ENCODE measurements around the gene NECTIN4.

Gene NECTIN4

DNA sequence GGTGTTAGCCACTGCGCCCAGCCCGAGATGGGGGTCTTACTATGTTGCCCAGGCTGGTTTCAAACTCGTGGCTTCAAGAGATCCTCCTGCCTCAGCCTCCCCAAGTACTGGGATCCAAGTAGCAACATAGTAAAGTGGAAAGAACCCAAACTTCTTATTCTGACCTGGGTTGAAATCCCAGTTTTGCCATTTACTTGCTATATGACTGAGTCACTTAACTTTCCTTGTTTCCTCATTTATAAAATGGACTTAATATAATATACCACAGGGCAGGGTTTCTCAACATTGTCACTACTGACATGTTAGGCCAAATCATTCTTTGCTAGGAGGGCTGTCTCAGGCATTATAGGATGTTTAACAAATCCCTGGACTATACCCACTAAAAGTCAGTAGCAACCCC lies 21.8 kb upstream of the NECTIN4 start:
- no peak for DNase-seq

DNA sequence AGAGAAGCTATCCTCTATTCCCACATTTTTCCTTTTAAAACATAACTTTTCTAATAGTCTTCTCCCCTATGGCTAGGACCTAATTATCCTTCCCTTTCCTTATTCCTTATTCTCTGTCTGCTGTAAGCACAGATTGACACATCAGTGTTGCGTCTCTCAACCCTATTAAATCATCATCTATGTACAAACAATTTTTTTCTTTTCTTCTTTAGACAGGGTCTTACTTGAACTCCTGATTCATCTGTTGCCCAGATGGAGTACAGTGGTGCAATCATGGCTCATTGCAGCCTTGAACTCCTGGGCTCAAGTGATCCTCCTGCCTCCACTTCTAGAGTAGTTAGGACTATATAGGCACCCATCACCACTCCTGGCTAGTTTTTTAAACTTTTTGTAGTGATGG lies 17.1 kb upstream of the NECTIN4 start:
- DNase-seq = no peak

DNA sequence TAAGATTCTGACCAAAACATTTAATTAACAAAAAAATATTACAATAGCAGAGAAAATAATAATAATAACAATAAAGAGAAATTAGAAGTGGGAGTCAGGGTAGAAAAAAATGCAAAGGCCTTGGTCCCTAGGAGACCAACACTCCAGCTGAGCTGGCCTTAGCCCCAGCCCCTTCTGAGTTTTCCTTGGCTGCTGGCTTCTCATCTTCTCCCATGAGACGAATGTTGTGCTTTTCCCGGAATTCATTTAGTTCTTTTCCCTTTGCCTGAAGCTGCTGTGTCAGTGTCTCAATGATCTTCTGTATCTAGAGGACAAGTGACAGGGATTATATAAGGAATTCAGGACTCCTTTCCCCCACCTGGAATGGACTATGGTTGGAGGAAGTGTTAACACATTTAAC lies 11.2 kb upstream of the NECTIN4 start:
- no peak for DNase-seq

DNA sequence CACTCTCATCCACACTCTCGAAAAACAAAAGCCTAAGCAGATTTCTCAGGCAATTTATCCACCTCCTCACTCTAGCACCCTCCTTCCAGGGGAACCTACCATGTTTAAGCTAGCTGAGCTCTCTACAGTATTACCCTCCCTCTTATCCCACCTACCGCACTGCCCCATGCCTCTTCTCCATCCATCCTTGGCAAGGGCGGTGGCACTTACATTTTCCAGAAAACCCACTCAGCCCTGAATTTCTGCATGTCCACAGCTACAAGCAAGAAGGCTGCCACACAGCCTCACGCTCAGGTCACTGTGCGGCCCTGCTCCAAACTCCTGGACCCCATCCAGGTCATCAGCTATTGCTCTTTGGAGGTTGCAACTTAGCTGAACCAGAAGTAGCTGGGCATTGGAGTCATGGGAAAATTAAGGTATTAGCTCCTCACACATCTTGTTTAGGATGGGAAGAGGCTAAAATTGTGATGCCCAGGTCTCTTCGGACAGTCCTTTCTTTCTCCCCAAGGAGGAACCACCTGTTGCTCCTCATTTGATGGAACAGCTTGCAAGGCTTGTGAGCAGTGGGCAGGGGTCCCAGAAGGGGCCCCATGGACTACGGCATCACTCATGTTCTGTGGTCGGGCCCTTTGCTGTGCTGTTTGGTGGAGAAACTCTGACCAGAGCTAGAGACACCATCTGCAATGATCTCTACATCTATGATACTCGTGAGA lies 9.9 kb upstream of the NECTIN4 start:
- no peak for DNase-seq

DNA sequence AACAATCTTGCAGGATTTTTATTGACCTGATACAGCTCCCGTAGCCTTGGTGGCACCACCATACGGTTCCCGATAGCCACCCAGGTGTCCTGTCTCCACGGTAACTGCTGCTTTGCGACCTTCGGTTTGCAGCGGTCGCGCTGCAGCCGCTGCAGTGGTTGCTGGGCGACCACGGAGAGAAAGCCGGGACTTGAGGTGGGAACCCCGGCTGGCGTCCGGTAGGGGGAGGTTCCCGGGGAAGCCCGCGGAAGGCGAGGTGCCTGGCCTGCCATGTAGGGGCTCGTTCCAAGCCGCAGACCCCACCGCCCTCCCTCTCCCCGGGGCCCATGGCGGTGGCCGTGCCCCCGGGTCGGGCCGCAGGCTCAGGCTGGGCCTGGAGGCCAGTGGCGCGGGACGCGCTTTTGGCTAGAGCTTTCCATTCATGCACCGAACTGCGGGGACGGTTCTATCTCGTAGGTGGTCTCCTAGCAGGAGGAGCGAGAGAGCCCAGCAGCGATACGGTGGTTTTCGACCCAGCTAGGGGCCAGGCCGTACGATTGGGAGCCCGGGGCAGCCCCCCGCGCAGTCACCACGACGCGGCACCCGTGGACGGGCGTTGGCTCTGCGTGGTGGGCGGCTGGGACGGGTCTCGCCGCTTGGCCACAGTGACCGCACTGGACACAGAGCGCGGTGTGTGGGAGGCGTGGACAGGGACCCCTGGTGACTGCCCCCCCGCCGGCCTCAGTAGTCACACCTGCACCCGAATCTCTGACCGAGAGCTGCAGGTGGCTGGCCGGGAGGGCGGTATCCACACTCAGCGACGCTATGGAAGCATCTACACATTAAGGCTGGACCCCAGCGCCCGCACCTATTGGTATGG lies 9.1 kb upstream of the NECTIN4 start, which contains the start of gene KLHDC9:
Gene KLHDC9, plus strand, starts transcription at position 152 of the 859 bp plus-strand sequence. Its CDS starts 175 bp downstream, at position 327.
- peak; percentile 79 to 87 for DNase-seq

DNA sequence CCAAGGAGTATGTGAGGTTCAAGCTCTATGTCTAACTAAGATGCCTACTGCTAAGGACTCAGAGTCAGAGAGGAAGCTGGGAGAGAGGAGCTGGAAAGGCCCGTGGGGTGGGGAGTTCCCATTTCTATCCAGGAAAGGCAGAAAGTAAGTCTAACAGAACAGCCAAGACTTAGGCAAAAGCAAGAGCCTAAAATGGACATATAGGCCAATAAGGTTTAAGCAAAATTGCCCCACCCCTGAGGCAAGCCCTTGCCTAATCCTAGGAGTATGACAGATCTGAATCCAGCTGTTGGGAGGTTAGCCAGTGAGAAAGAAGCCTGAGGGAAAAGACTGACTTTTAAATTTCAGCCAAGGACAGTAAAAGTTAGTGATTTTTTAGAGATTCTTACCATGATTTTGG lies 7.2 kb upstream of the NECTIN4 start:
- peak in 1 of 2 donors; percentile 20 for DNase-seq

DNA sequence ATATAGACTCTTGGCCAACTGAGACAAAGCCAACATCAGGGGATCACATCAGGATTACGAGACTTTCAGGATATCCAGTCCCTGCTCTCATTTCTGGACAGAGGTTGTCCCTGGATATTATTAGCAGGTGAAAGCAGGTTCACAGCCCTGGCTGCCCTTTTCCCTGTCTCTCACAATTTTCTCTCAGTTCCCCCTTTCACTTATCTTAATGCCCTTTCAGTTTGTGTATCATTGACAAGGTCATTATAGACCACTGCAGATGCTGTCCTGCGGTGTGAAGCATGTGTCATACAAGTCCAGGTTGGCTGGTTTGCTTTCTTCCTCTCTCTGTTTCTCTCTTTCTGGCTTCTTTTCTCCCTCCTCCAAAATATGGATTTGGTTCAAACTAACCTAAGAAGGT lies 6.7 kb upstream of the NECTIN4 start:
- no peak for DNase-seq

DNA sequence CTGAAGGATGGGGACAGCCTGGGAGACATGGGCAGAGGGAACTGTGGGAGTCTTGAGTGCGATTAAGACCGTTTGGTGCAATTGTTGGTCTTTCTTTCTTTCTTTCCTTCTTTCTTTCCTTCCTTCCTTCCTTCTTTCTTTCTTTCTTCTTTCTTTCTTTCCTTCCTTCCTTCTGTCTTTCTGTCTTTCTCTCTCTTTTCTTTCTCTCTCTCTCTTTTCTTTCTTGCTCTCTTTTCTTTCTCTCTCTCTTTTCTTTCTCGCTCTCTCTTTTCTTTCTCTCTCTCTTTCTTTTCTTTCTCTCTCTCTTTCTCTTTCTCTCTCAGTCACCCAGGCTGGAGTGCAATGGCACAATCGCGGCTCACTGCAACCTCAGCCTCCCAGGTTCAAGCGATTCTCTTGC lies 5.9 kb upstream of the NECTIN4 start:
- no peak for DNase-seq

DNA sequence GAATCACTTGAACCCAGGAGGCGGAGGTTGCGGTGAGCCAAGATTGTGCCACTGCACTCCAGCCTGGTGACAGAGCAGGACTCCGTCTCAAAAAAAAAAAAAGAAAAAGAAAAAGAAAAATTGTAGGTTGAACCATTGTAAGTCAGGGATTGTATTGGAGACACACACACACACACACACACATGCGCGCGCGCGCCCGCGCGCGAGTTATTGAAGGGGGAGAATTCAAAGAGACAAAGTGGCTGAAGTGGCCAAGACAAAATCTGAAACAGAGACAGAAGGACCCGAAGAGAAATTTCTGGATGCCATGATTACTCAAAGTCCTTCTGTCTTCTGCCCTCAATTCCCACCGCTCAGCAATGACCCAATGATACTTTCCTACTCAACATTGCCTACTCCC lies 5.1 kb upstream of the NECTIN4 start:
- no peak for DNase-seq

DNA sequence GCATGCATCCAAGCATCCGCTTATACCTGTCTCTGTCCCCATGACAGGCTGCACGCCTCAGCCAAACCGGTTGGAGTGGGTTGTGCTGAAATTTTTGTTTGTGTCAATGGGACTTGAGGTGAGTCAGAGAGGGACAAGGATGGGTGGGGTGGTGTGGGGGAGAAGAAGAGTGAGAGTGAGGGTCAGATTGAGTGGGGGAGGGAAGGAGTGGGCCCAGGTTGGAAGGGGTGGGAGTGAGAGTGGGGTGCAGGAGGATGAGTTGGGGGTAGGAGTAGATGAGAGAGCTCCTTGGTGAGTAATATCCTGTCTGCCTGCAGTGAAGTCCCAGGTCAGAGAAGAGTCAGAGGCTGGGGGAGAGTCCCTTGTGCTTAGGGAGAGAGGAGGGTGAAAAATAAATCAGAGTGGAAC lies 3.3 kb upstream of the NECTIN4 start:
- no peak for DNase-seq

DNA sequence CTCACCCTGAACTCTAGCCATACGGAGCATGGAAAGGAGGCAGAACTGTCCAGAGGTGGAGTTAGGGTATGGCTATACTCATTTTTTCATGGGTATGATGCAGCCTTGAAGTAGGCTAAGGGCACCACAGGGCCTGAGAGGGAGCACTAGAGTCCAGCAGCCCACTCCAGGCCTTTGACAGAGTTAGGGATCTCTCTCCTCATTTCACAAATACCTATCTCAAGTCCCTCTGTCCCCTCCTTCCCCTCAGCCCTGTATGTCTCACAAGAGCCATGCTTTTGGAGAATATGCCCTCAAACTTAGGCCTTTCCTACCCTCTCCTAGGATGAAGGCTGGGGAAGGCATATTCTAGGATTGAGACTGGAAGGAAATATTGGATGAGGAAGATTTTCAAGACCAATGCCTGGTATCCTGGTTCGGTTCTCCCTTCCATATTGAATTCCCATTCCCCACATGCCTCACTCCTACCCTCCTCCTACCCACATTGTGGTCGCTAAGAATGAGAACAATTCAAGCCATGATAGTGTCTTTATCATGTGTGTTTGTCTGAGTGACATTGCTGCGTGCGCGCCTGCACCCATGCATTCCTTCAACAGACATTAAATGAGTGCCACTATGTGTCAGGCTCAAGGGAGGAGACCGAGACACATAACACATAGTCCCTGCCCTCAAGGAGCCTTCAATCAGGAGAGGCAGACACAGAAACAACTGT lies 2.6 kb upstream of the NECTIN4 start:
- DNase-seq = no peak

DNA sequence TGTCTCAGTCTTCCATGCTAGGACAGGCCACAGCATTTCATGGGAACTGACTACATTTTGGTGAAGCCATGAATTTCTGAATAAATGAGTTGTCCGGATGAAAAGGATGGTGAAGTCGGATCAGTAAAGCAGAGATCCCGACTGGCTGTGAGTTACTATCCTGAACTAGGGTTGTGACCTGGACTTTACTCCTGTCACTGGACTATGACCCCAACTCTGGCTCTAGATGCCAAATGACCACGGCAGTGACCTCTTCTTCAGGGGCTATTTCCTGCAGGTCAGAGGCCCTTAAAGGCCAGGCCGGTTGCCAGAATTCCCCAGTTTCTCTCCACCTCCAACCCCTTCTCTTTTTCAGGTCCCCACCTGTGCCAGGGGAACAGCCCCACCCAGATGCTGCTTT lies 1.7 kb upstream of the NECTIN4 start:
- DNase-seq = no peak

DNA sequence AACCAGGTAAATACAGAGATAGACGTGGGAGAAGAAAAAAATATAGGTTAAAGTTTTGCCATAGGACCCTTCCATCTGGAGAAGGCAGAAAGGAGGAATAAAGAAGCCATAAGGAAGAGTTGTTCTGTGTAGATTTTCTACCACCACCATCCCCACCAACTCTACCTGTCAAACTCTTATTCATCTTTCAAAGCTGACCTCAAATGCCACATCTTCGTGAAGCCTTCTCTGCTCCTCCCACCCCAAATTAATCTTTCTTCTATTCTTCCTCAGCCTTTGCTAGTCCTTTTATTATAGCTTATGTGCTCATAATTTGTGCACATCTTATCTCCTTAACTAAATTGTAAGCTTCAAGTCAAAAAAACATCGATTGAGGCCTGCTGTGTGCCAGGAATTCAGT lies 1.3 kb upstream of the NECTIN4 start:
- DNase-seq = no peak

DNA sequence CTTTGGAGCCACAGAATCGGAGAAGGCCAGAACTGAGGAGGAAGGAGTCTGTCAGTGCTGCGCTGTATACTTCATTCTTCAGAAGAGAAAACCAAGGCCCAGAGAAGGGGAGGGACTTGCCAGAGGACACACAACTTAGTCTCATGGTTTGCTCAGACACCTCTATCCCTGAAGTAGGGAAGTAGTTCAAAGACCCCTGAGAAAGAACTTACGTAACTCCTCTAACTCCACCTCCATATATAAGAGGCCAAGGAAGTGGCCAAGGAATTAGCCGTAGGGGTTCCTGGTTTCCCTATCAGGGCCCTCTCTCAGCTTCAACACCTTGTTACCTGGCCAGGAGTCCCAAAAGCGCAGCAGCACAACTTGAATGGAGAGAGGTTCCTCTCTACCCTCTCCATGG lies 580 bp upstream of the NECTIN4 start:
- DNase-seq = no peak

DNA sequence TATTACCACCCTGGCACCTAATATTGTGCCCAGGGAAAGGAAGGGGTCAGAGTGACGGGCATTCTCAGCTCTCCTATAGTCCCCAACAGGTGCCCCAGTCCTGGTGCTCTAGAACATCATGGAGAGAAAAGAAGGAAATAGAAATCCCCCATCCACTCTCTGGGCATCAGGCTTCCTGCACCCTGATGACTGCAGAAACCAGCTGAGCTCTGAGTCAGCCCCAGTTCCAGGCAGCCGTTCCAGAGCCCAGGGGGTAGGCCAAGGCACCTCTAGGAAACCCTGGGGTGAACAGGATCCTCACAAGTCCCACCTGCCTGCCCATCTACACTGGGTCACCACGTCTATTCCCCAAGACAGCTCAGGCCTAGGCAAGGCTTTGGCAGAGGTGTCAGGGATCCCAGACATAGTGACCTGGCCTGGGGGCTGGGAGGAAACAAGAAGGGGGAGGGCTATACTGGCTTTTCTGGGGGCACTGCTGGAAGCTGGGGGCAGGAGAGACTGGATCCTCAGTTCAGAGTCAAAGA lies 709 bp downstream of the NECTIN4 start:
- no peak for DNase-seq

DNA sequence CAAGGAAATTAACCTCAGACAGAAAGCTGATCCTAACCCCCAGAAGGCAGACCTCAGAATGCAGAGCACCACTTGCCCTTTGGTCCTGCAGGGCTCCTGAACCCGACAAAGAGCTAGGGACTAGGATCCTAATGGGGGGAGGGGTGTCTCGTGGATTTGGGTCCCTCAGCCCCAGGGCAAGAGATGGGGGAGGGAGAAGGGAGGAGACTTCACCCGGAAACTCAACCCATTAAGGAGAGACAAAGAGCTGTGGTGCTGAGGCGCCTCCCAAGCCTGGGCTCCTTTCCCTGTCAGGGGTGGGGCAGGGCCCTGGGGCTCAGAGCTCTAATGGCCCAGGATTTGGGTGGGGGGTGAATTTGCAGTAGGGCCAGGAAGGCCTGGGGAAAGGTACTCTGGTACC lies 2.9 kb downstream of the NECTIN4 start:
- no peak for DNase-seq

DNA sequence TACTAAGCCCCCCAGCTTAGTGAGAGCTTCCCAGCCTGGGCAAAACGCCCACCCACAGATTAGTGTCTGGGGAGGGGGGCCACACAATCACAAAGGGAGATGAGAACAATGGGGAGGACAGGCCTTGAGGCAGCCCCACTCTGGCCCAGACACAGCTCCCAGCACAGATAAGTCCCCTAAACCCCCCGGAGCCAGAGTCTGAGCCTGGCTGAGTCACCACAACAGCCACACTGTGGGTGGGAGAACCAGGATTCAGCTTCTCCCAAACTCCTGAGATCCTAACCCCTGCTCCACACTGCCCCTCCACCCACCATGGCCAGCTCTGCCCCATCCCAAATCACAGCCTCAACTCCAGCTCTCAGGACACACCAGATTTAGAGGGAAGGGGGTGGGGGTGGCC lies 4.2 kb downstream of the NECTIN4 start:
- DNase-seq = no peak

DNA sequence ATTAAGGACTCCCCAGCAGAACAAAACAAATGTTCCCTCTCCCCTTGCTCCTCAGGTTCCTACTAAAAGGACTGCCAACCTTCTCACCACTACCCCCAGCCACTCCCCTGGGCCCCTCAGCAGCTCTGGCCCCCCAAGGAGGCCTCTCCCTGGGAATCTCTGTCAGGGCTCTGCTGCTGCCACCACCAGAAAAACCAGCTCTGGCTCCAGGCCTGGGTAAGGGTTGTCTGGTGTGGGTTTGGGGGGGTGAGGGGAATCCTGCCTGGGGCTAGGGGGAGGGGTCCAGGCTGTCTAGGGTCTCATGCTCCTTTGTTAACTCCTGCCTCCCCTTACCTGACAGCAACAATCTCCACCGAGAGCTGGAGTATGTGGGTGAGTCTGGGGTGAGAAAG lies 4.8 kb downstream of the NECTIN4 start:
- no peak for DNase-seq

DNA sequence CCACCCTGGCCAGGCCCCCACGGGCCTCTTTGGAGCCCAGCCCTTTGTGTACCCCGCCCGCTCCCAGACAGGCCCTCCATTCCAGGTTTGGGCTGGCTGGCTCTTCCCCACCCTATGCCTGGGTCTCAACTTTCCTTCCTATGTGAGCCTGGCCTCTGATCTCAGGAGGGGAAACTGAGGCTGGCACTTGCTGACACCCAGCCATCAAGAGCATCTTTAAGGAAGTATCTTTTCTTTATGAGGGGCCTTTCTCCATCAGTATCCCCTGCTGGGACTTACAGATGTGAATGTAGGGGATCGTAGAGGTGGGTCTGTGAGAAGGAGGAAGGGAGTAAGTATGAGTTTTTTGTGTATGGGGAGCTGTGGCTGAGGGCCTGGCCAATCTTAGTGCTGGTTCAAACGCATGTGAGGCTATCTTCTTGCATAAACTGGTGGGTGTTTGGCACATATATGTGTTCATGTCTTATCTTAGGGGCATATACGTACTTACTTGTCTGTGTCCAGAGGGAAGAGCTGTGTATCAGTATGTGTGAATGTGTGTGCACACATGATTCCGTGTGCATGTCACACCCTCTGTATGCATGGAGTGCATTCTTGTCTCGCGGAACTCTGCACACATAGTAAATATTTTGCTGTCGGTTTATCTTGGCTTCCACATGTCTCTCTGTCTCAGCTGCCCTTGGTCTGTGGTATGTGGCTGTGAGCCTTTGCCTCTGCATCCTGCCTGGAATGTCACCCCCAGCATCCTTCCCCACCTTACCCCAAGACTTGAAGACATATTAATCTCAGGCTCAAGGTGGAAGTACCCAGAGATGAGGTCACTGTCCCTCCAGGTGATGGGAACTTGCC lies 5.4 kb downstream of the NECTIN4 start:
- no peak for DNase-seq

DNA sequence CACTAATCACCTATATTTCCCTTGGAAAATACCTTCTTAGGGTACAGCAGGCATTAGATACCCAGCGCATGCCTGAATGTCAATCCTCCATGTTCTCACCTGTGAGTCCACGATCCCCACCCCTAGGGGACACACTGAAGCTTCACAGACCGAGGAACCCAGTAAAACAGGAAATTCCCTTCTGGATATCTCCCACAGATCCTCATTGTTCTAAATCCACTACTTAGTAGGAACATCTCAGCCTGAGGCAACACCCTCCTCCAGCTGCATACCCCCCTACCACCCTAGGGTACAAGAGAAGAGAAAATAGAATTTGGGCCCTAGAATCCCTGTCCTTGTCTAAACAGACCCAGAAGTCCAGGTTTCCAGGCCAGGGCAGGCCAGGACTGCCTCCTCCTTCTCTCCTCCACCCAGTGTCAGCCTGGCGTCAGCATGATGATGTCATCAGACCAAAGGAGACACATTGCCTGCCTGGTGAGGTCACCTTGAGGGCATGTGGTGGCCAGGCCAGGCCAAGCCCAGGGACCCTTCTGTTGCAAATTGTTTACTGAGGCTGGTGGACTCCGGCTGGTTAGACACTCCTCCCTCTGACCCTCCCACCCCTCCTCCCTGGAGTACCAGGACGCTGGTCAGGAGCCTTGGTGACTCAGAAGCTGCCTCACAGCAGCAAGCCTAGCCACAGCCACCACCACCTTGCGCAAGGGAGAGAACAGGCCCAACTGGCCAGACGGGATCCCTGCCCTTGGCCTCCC lies 6.2 kb downstream of the NECTIN4 start:
- DNase-seq = peak in 1 of 2 donors; percentile 84

DNA sequence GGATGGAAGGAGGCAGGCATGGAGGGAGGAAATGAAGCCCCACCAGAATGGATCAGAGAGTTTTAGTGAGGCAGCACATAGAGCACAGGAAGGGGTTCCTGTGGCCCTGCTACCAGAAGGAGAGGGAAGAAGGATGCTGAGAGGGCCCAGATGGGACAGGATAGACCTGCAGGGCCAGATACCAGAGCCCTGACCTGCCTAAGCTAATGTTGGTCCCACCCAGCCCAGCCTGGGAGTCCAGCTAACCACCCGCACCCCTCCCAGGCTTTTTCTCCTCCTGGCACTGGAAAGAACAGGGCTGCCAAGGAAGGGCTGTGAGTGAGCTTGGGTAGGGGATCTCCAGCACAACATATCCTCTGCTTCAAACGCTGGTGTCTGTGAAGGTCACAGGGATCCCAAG lies 6.9 kb downstream of the NECTIN4 start:
- no peak for DNase-seq

DNA sequence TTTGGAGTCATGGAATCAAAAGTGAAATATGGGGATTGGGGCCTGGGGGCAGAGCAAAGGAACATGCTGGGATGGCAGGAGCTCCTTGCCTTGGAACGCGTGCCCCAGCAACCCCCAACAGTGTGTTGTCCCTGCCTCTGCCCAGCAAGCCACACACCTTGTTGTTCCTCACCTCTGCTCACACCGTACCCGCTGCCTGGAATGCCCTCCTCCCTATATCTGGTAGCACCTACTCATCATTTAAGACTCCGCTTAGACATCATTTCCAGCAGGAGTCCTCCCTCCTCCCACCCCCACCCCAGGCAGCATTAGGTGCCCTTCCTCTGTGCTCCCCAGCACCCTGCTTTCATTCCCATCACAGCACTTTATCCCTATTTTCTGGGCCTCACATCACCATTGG lies 7.8 kb downstream of the NECTIN4 start:
- no peak for DNase-seq

Measured in CD4-positive, alpha-beta T cell treated with Interleukin-1 beta for 1 hour (primary cell).